A549 treated with ZK216348 at 1 μM for 4 hours (cell line): ENCODE measurements around the gene VEGFB. TPM values are rescaled to one million over a fixed set of nuclear protein-coding genes. Genes with fewer than 3 reads are reported as not detected.

Experiments
- total RNA-seq: library from RNA; stranded (reverse); fragments of 200-300 nt; extraction: Qiagen RNA extraction; gene quantifications from 5 replicates; pipeline ENCODE4 v1.2.3, GENCODE V29; 2022; ENCODE audit warnings: low read depth

The VEGFB gene
- 40.1 to 48.1 TPM (median 46.3 TPM) in 5 replicates for total RNA-seq

GRCh38 chr11:64233913-64234586, at the start of gene VEGFB:
VEGFB (plus strand) TSS chr11:64234584; CDS start chr11:64234834, 250 bp downstream.

GRCh38 chr11:64185693-64186491, 48.5 kb upstream of the VEGFB start, which contains the start of gene STIP1:
STIP1 (plus strand) TSS chr11:64186171; CDS start chr11:64186262, 91 bp downstream.

GRCh38 chr11:64206457-64207255, 27.7 kb upstream of the VEGFB start, which contains the start of gene FERMT3:
FERMT3 (plus strand) TSS chr11:64206721; CDS start chr11:64207365, 644 bp downstream.

GRCh38 chr11:64225608-64226506, 8.5 kb upstream of the VEGFB start, which contains the start of the genes NUDT22 and TRPT1:
NUDT22 (plus strand) TSS chr11:64226274; CDS start chr11:64226653, 379 bp downstream.
TRPT1 (minus strand) TSS chr11:64226186; CDS start chr11:64225860, 326 bp downstream.

GRCh38 chr11:64230171-64230984, 4.0 kb upstream of the VEGFB start, which contains the start of gene DNAJC4:
DNAJC4 (plus strand) TSS chr11:64230548; CDS start chr11:64230855, 307 bp downstream.

GRCh38 chr11:64240435-64241240, 6.3 kb downstream of the VEGFB start, which contains the start of gene FKBP2:
FKBP2 (plus strand) TSS chr11:64241095; CDS start chr11:64242388, 1,293 bp downstream.

GRCh38 chr11:64246871-64247728, 12.7 kb downstream of the VEGFB start, which contains the start of gene PPP1R14B:
PPP1R14B (minus strand) TSS chr11:64246943; CDS start chr11:64246673, 270 bp downstream.

GRCh38 chr11:64251016-64251752, 16.8 kb downstream of the VEGFB start, which contains the start of gene PLCB3:
PLCB3 (plus strand) TSS chr11:64251530; CDS start chr11:64251650, 120 bp downstream.

GRCh38 chr11:64284048-64284961, 49.9 kb downstream of the VEGFB start, which contains the start of gene BAD:
BAD (minus strand) TSS chr11:64284665; CDS start chr11:64284368, 297 bp downstream.

GRCh38 chr11:64284962-64285884, 50.8 kb downstream of the VEGFB start, which contains the start of gene GPR137:
GPR137 (plus strand) TSS chr11:64285848; CDS start chr11:64286525, 677 bp downstream.

Other genes with a start within 250 kb of the VEGFB start
- gene OTUB1, start 248.1 kb upstream of the VEGFB start, total RNA-seq = 88.2 to 125 TPM (median 122 TPM) in 5 replicates
- 0.06 TPM in 1 of 5 replicates, not detected in the others for gene FLRT1, start 198.7 kb upstream of the VEGFB start, total RNA-seq
- gene MACROD1, start 68.5 kb upstream of the VEGFB start, total RNA-seq = 9.5 to 14.4 TPM (median 13.0 TPM) in 5 replicates
- 249 to 284 TPM (median 272 TPM) in 5 replicates for gene STIP1, start 48.4 kb upstream of the VEGFB start, total RNA-seq
- 0.53 to 2.7 TPM (median 1.2 TPM) in 5 replicates for gene FERMT3, start 27.9 kb upstream of the VEGFB start, total RNA-seq
- gene TRPT1, start 8.4 kb upstream of the VEGFB start, total RNA-seq = 18.0 to 27.2 TPM (median 23.8 TPM) in 5 replicates
- 20.7 to 41.6 TPM (median 34.8 TPM) in 5 replicates for gene NUDT22, start 8.3 kb upstream of the VEGFB start, total RNA-seq
- gene DNAJC4, start 4.0 kb upstream of the VEGFB start, total RNA-seq = 12.1 to 26.8 TPM (median 22.3 TPM) in 5 replicates
- 108 to 148 TPM (median 136 TPM) in 5 replicates for gene FKBP2, start 6.5 kb downstream of the VEGFB start, total RNA-seq
- 246 to 415 TPM (median 401 TPM) in 5 replicates for gene PPP1R14B, start 12.4 kb downstream of the VEGFB start, total RNA-seq
- 13.3 to 27.3 TPM (median 21.8 TPM) in 5 replicates for gene PLCB3, start 16.9 kb downstream of the VEGFB start, total RNA-seq
- 62.2 to 102 TPM (median 89.6 TPM) in 5 replicates for gene BAD, start 50.1 kb downstream of the VEGFB start, total RNA-seq
- 22.6 to 54.3 TPM (median 48.3 TPM) in 5 replicates for gene GPR137, start 51.3 kb downstream of the VEGFB start, total RNA-seq
- 0.12 to 0.21 TPM (median 0.20 TPM) in 3 of 5 replicates, not detected in the others for gene KCNK4, start 56.7 kb downstream of the VEGFB start, total RNA-seq
- gene CATSPERZ, start 65.8 kb downstream of the VEGFB start, total RNA-seq = 1.7 to 2.4 TPM (median 2.3 TPM) in 5 replicates
- gene ESRRA, start 70.9 kb downstream of the VEGFB start, total RNA-seq = 33.2 to 63.8 TPM (median 61.7 TPM) in 5 replicates
- 382 to 473 TPM (median 414 TPM) in 5 replicates for gene TRMT112, start 83.0 kb downstream of the VEGFB start, total RNA-seq
- gene PRDX5, start 83.5 kb downstream of the VEGFB start, total RNA-seq = 321 to 507 TPM (median 466 TPM) in 5 replicates
- 9.6 to 15.0 TPM (median 10.9 TPM) in 5 replicates for gene CCDC88B, start 105.6 kb downstream of the VEGFB start, total RNA-seq
- 41.2 to 70.0 TPM (median 65.4 TPM) in 5 replicates for gene RPS6KA4, start 124.6 kb downstream of the VEGFB start, total RNA-seq